Thyroid gland (tissue), 4 donors: Measurements from ENCODE around the gene NMNAT2.
"Not testable (repeated sequence)": the region's sequence is repeated elsewhere in the genome, so short reads cannot be mapped to it uniquely, and the experiment has no call there.

Experiments used
- POLR2A ChIP-seq, 2 donors: fragments of 450-650 bp; IDR thresholded peaks; one replicate each; pipeline ENCODE4 v1.6.1; 2017; ENCODE audit warnings: antibody characterized with exemption in 2 of 2, mild to moderate bottlenecking in 2 of 2, moderate library complexity in 1 of 2
- TF ChIP-seq, protein P1 (sequence below), 6 experiments: fragments of 200-600 bp in 3 of 6; fragments of 450-650 bp in 3 of 6; sonication (generic) in 3 of 6; IDR thresholded peaks; one replicate each; pipeline ENCODE4 v1.5.1; 2016 to 2019; ENCODE audit warnings: antibody characterized with exemption in 6 of 6, mild to moderate bottlenecking in 2 of 6, inconsistent platforms in 1 of 6, moderate library complexity in 1 of 6

GRCh38 chr1:183401565-183401964 is 16.6 kb downstream of the NMNAT2 start:
- TF ChIP-seq, protein P1, sequence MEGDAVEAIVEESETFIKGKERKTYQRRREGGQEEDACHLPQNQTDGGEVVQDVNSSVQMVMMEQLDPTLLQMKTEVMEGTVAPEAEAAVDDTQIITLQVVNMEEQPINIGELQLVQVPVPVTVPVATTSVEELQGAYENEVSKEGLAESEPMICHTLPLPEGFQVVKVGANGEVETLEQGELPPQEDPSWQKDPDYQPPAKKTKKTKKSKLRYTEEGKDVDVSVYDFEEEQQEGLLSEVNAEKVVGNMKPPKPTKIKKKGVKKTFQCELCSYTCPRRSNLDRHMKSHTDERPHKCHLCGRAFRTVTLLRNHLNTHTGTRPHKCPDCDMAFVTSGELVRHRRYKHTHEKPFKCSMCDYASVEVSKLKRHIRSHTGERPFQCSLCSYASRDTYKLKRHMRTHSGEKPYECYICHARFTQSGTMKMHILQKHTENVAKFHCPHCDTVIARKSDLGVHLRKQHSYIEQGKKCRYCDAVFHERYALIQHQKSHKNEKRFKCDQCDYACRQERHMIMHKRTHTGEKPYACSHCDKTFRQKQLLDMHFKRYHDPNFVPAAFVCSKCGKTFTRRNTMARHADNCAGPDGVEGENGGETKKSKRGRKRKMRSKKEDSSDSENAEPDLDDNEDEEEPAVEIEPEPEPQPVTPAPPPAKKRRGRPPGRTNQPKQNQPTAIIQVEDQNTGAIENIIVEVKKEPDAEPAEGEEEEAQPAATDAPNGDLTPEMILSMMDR (IDR thresholded peaks at IDR 0.05) = not testable (repeated sequence)
- TF ChIP-seq POLR2A (IDR thresholded peaks at IDR 0.05) = not testable (repeated sequence)
